ENCODE data around the gene ATG7. TPM values are rescaled to one million over a fixed set of nuclear protein-coding genes. Genes with fewer than 3 reads are reported as not detected.
"Not testable (repeated sequence)": the region's sequence is repeated elsewhere in the genome, so short reads cannot be mapped to it uniquely, and the experiment has no call there.

ATG7 gene
- total RNA-seq, 2 experiments from 2014 or later, result 30.5 to 33.6 TPM

GRCh38 chr3:11445193-11445592, 173.0 kb downstream of the ATG7 start:
- H3K9me3 Mint-ChIP-seq; POLR2A ChIA-PET; CTCF ChIA-PET; H3K4me1 Mint-ChIP-seq (ENCODE audit: low read depth); DNase-seq; intact Hi-C loops (cut with micrococcal nuclease); H3K27ac Mint-ChIP-seq; H3K4me3 Mint-ChIP-seq; H3K27me3 Mint-ChIP-seq: not testable (repeated sequence)
- H3K36me3 Mint-ChIP-seq, result peaks cover 22% of the 10 kb centered on the region

DNA sequence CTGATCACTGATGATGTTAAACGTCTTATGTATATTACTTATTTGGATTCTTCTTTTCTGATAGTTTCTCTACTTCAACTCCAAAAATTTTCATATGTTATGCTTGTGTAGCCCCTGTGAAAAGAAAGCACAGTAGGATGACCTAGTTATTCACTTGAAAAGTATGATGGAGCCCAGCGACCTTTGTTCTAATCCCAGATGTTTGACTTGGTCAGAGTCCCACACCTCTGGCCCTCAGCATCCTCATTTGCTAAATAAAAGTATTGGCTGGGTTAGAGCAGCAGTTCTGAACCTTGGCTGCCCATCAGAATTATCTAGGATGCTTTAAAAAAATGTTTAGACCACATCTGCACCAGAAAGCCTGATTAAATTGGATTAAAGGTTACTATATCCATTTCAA, 173.7 kb downstream of the ATG7 start:
- H3K27ac Mint-ChIP-seq, result no peak overlapping the region
- H3K4me3 Mint-ChIP-seq, result no peak overlapping the region
- no peaks in the 10 kb centered on the region for H3K4me1 Mint-ChIP-seq (ENCODE audit: low read depth)
- no peaks in the 10 kb centered on the region for H3K27me3 Mint-ChIP-seq
- intact Hi-C loops (cut with micrococcal nuclease), result no loop called here
- POLR2A ChIA-PET, result interaction anchor here (0.6 kb wide), 1 partner anchor 197 kb away, joined by 3 read pairs; no protein-coding TSS in a partner anchor
- peaks cover 24% of the 10 kb centered on the region for H3K36me3 Mint-ChIP-seq
- H3K9me3 Mint-ChIP-seq, result no peaks in the 10 kb centered on the region
- no peak for DNase-seq
- CTCF ChIA-PET, result no interaction called here

DNA sequence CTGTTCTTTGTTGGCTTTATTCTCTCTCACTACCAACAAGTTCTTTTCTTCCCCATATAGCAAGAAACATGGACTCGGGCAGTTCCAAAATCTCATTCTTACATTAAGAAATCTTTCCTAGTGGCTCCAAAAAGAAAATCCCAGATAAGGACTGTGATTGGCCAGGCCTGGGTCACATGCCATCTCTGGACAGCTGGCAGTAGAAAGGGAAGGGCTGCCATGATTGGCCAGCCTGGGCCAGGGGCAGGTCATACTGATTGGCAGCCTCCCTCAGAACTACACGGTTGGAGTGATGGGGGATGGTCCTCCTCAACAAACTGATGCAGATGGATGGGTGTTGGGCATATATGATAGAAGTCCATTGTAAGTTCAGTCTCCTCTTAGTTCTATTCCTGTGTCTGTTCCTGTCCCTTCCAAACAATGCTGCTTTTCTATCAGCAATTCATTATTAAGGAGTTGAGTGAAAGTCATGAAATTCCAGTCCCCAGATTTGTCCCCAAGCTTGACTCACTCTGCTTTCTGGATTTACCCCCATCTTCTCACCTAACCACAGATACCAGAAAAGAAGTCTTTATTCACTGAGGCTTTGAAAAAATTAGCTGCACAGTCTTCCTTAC, 175.5 kb downstream of the ATG7 start:
- H3K4me1 Mint-ChIP-seq (ENCODE audit: low read depth), result no peaks in the 10 kb centered on the region
- no peaks in the 10 kb centered on the region for H3K9me3 Mint-ChIP-seq
- no peak overlapping the region for H3K27ac Mint-ChIP-seq
- no peak overlapping the region for H3K4me3 Mint-ChIP-seq
- no peaks in the 10 kb centered on the region for H3K27me3 Mint-ChIP-seq
- POLR2A ChIA-PET, result no interaction called here
- no peak for DNase-seq
- intact Hi-C loops (cut with micrococcal nuclease), result no loop called here
- CTCF ChIA-PET, result no interaction called here
- H3K36me3 Mint-ChIP-seq, result peaks cover 23% of the 10 kb centered on the region

GRCh38 chr3:11450015-11450414, 177.8 kb downstream of the ATG7 start:
- Mint-ChIP-seq H3K4me1 (ENCODE audit: low read depth) (no peaks in the 10 kb centered on the region), H3K27ac (no peak overlapping the region), H3K36me3 (peaks cover 12% of the 10 kb centered on the region), H3K4me3 (no peak overlapping the region), H3K27me3 (no peaks in the 10 kb centered on the region), H3K9me3 (no peaks in the 10 kb centered on the region)
- intact Hi-C loops (cut with micrococcal nuclease), result no loop called here
- DNase-seq, result no peak
- ChIA-PET CTCF (interaction anchor here (1.0 kb wide), 1 partner anchor 71 kb away, joined by 3 read pairs; no protein-coding TSS in a partner anchor), POLR2A (no interaction called here)

- intact Hi-C loops (cut with micrococcal nuclease), result no loop called here
- POLR2A ChIA-PET, result no interaction called here
Observed at GRCh38 chr3:11452312-11452711, 180.1 kb downstream of the ATG7 start.

GRCh38 chr3:11452885-11453847, 181.0 kb downstream of the ATG7 start:
- no peak for DNase-seq
- H3K27me3 Mint-ChIP-seq, result no peaks in the 10 kb centered on the region
- ChIA-PET POLR2A (no interaction called here), CTCF (interaction anchor here (0.6 kb wide), 1 partner anchor 342 kb away, joined by 3 read pairs; no protein-coding TSS in a partner anchor)
- H3K4me1 Mint-ChIP-seq (ENCODE audit: low read depth), result no peaks in the 10 kb centered on the region
- no peaks in the 10 kb centered on the region for H3K9me3 Mint-ChIP-seq
- H3K36me3 Mint-ChIP-seq, result peaks cover 8% of the 10 kb centered on the region
- no peak overlapping the region for H3K27ac Mint-ChIP-seq
- H3K4me3 Mint-ChIP-seq, result no peak overlapping the region
- intact Hi-C loops (cut with micrococcal nuclease), result no loop called here

More at GRCh38 chr3:11452312-11452711, 180.1 kb downstream of the ATG7 start:
- CTCF ChIA-PET, result no interaction called here
- H3K4me1 Mint-ChIP-seq (ENCODE audit: low read depth), result no peaks in the 10 kb centered on the region
- no peaks in the 10 kb centered on the region for H3K9me3 Mint-ChIP-seq
- H3K36me3 Mint-ChIP-seq, result peaks cover 10% of the 10 kb centered on the region
- H3K27ac Mint-ChIP-seq, result no peak overlapping the region
- H3K4me3 Mint-ChIP-seq, result no peak overlapping the region
- DNase-seq, result no peak
- no peaks in the 10 kb centered on the region for H3K27me3 Mint-ChIP-seq

DNA sequence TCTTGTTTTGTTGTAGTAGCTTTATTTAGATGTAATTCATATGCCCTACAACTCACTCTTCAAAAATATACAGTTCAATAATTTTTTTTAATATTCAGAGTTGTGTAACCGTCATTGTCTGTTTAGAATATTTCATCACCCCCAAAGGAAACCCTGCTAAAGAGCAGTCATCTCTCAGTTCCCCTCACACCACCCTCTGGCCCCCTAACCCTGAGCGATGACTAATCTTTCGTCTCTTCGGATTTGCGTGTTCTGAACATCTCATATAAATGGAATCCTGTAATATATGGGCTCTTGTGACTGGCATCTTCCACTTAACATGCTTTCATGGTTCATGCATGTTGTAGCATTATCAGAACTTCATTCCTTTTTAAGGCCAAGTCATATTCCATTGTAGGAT, 183.8 kb downstream of the ATG7 start:
- intact Hi-C loops (cut with micrococcal nuclease), result no loop called here
- ChIA-PET CTCF (interaction anchor here (0.6 kb wide), 1 partner anchor 391 kb away, joined by 3 read pairs; the partner anchor contains the start of gene TAMM41), POLR2A (no interaction called here)
- Mint-ChIP-seq H3K27ac (no peak overlapping the region), H3K4me1 (ENCODE audit: low read depth) (no peaks in the 10 kb centered on the region), H3K4me3 (no peak overlapping the region), H3K27me3 (no peaks in the 10 kb centered on the region), H3K9me3 (no peaks in the 10 kb centered on the region), H3K36me3 (peaks cover 5% of the 10 kb centered on the region)
- DNase-seq, result no peak

DNA sequence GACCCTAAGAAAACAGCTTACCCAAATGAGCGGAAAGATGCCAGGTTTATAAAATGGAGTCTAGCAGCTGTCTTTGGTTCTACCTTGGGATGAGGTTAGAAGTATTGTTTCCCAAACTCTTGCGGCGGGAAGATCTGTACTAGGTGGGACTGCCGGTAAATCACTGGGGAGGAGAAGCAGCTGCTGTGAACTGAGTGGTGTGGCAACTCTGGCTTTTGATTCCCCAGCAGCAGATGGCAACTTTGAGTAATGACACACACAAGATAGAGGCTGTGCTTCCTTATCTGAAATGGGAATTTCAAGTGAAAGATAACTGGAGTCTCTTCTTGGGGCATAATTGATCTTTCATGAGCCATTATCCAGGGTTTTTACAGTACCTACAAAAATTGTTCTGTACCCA, 184.9 kb downstream of the ATG7 start:
- POLR2A ChIA-PET, result no interaction called here
- Mint-ChIP-seq H3K27ac (no peak overlapping the region), H3K27me3 (no peaks in the 10 kb centered on the region), H3K36me3 (peaks cover 5% of the 10 kb centered on the region), H3K4me1 (ENCODE audit: low read depth) (no peaks in the 10 kb centered on the region), H3K9me3 (no peaks in the 10 kb centered on the region), H3K4me3 (no peak overlapping the region)
- CTCF ChIA-PET, result no interaction called here
- no peak for DNase-seq
- intact Hi-C loops (cut with micrococcal nuclease), result no loop called here

DNA sequence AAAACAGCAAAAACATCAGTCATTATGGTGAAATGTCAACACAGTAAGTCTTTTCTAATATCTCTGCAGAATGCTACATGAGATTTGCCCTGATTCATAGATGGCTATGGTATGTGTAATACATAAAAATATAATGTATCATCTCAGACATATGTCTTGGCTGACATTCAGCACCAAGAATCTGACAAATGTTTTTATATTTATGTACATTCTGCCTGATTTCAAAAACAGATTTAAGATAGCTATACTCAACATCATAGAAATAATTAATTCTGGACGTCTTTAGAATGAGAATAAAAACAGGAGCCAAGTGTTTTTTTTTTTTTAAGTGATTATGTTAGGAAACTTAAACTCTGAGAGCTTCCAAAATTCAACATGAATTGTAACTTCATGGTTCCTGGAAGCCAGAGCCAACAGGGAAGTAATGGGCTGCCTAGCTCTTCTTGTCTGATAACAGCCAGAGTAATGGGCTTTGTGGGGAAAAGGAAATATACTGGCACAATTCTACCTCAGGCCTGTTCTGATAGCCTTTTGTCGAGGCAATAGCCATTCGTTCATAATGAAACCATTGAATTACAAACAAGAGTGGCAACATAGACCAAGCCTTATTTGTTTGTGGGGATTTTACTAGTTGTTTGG, 187.1 kb downstream of the ATG7 start:
- intact Hi-C loops (cut with micrococcal nuclease), result no loop called here
- CTCF ChIA-PET, result no interaction called here
- no peak overlapping the region for H3K27ac Mint-ChIP-seq
- H3K4me1 Mint-ChIP-seq (ENCODE audit: low read depth), result no peaks in the 10 kb centered on the region
- peaks cover 7% of the 10 kb centered on the region for H3K36me3 Mint-ChIP-seq
- no peaks in the 10 kb centered on the region for H3K9me3 Mint-ChIP-seq
- H3K27me3 Mint-ChIP-seq, result no peaks in the 10 kb centered on the region
- DNase-seq, result no peak
- POLR2A ChIA-PET, result no interaction called here
- H3K4me3 Mint-ChIP-seq, result no peak overlapping the region

- POLR2A ChIA-PET, result no interaction called here
- no peak overlapping the region for H3K27ac Mint-ChIP-seq
- H3K36me3 Mint-ChIP-seq, result peaks cover 7% of the 10 kb centered on the region
- no peak for DNase-seq
- H3K4me3 Mint-ChIP-seq, result no peak overlapping the region
- H3K9me3 Mint-ChIP-seq, result no peaks in the 10 kb centered on the region
- intact Hi-C loops (cut with micrococcal nuclease), result no loop called here
- H3K4me1 Mint-ChIP-seq (ENCODE audit: low read depth), result no peaks in the 10 kb centered on the region
- CTCF ChIA-PET, result no interaction called here
- no peaks in the 10 kb centered on the region for H3K27me3 Mint-ChIP-seq
Observed at GRCh38 chr3:11461226-11461625, 189.0 kb downstream of the ATG7 start.

- CTCF ChIA-PET; H3K9me3 Mint-ChIP-seq; H3K27me3 Mint-ChIP-seq; H3K36me3 Mint-ChIP-seq; H3K27ac Mint-ChIP-seq; DNase-seq; H3K4me3 Mint-ChIP-seq; POLR2A ChIA-PET; H3K4me1 Mint-ChIP-seq (ENCODE audit: low read depth); intact Hi-C loops (cut with micrococcal nuclease): not testable (repeated sequence)
Observed at GRCh38 chr3:11462673-11463072, 190.5 kb downstream of the ATG7 start.

- CTCF ChIA-PET, result no interaction called here
- peaks cover 8% of the 10 kb centered on the region for H3K36me3 Mint-ChIP-seq
- POLR2A ChIA-PET, result no interaction called here
- intact Hi-C loops (cut with micrococcal nuclease), result no loop called here
- H3K27ac Mint-ChIP-seq, result no peak overlapping the region
- H3K4me3 Mint-ChIP-seq, result no peak overlapping the region
- no peaks in the 10 kb centered on the region for H3K4me1 Mint-ChIP-seq (ENCODE audit: low read depth)
- H3K27me3 Mint-ChIP-seq, result no peaks in the 10 kb centered on the region
- H3K9me3 Mint-ChIP-seq, result no peaks in the 10 kb centered on the region
- no peak for DNase-seq
Observed at GRCh38 chr3:11463591-11463990, 191.4 kb downstream of the ATG7 start.

Measured in activated CD4-positive, alpha-beta memory T cell treated with anti-CD3 and anti-CD28 coated beads for 36 hours (primary cell).